Temporal lobe (tissue), 1 donor: ENCODE results near the gene SSMEM1. TPM values are rescaled to one million over a fixed set of nuclear protein-coding genes. Genes with fewer than 3 reads are reported as not detected.

Experiments used
- total RNA-seq: library from RNA; depleted of rRNA; stranded (reverse); fragments of >200 nt; gene quantifications from one replicate; pipeline ENCODE4 v1.2.3, GENCODE V29; 2014

SSMEM1 gene
- total RNA-seq, 1 donor from 2014 or later: not detected

Other genes with a start within 250 kb of the SSMEM1 start
- gene ZC3HC1, start 156.5 kb upstream of the SSMEM1 start, total RNA-seq: 11.6 TPM
- gene KLHDC10, start 137.3 kb upstream of the SSMEM1 start, total RNA-seq: 61.0 TPM
- gene TMEM209, start 2.5 kb upstream of the SSMEM1 start, total RNA-seq: 7.9 TPM
- not detected for gene CPA2, start 59.0 kb downstream of the SSMEM1 start, total RNA-seq
- not detected for gene CPA4, start 85.3 kb downstream of the SSMEM1 start, total RNA-seq
- gene CPA5, start 137.0 kb downstream of the SSMEM1 start, total RNA-seq: not detected
- gene CPA1, start 172.6 kb downstream of the SSMEM1 start, total RNA-seq: not detected
- gene CEP41, start 233.2 kb downstream of the SSMEM1 start, total RNA-seq: 15.0 TPM